AG09319 (cell line): ENCODE results near the gene EFCAB11.
A peak's percentile ranks its signal among the peaks of the same experiment; 100 is the strongest.

Experiments used
- DNase-seq: peaks from one replicate; pipeline ENCODE4 v3.0.0-alpha.2; 2010; ENCODE audit warnings: low read depth; ENCODE audit errors: extremely low read depth
- TF ChIP-seq, protein P1 (sequence below): IDR thresholded peaks from 2 replicates; pipeline ENCODE4 v1.5.1; 2011; ENCODE audit warnings: low read depth, mild to moderate bottlenecking, inconsistent platforms, low read length, moderate library complexity

EFCAB11 gene

DNA sequence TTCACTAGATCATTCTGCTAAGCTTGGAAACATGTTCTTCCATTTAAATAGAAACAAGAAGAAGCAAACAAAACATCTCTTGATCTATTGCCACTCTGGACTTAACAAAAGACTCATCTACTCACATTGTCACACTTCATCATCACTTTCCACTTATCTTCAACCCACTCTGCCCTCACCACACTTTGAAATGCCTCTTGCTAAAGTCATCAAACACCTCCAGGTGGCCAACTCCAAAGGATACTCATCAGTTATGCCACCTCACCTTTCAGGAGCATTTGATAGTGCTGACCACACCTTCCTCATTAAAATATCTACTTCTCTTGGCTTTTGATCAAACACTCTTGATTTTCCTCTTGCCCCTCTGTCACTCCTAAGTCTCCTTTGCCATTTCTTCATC, 7.2 kb downstream of the EFCAB11 start:
- no peak for DNase-seq
- TF ChIP-seq, protein P1, sequence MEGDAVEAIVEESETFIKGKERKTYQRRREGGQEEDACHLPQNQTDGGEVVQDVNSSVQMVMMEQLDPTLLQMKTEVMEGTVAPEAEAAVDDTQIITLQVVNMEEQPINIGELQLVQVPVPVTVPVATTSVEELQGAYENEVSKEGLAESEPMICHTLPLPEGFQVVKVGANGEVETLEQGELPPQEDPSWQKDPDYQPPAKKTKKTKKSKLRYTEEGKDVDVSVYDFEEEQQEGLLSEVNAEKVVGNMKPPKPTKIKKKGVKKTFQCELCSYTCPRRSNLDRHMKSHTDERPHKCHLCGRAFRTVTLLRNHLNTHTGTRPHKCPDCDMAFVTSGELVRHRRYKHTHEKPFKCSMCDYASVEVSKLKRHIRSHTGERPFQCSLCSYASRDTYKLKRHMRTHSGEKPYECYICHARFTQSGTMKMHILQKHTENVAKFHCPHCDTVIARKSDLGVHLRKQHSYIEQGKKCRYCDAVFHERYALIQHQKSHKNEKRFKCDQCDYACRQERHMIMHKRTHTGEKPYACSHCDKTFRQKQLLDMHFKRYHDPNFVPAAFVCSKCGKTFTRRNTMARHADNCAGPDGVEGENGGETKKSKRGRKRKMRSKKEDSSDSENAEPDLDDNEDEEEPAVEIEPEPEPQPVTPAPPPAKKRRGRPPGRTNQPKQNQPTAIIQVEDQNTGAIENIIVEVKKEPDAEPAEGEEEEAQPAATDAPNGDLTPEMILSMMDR, result no peak

DNA sequence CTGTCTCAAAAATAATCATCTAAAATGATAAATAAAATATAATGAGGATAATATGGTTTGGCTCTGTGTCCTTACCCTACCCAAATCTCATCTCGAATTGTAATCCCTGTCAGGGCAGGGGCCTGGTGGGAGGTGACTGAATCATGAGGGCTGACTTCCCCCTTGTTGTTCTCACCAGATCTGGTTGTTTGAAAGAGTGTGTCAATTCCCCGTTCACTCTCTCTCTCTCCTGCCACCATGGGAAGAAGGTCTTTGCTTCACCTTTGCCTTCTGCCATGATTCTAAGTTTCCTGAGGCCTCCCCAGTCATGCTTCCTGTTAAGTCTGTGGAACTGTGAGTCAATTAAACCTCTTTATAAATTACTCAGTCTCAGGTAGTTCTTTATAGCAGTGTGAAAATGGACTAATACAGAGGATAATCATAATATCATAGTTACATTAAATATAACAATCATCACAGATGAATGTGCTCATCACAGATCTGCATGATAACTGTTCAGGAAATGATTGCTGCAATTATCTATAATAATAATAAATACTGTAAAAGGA, 12.6 kb downstream of the EFCAB11 start:
- TF ChIP-seq, protein P1, result no peak
- DNase-seq, result no peak

DNA sequence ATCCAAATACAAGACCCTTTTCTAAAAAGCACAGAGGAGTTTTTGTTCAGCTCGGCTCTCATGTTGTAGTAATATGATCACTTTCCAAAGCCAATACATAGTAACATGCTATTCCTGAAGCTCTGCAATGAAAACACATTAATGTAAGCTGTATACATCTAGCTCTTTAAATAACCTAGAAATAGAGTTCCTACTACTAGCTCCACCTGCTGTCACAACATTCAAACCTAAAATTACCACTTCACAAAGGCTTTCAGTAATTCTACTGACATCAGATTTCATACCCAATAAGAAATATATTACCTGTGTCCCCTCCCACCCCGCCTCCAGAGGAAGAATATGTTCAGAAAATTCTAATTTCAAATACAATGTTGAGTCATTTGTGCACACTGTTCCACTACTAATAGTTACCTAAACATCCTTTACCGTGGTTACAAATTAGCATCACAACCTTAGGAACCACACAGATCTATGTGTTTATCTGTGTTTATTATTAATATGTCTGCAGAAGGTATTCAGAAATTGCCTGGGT, 17.8 kb downstream of the EFCAB11 start:
- TF ChIP-seq, protein P1, result peak; percentile 1; the same call in 1 of the 2 replicates

DNA sequence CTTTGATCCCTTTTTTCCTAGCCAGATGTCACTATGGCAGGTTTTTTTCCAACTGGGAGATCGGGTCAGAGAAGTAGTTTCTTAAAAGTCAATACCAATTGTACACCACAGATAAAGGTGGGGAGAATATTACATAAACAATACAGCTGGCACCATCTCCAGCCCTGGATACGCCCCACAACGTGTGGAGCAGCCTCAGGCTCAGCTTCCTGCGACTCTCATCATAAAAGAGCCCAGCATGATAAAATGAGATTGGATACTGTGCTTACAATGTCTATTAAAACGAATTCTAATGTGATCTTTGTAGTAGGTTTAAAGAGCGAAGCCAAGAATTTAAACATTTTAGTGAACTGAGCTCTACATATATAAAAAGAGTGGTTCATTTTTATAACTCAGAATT, 21.5 kb downstream of the EFCAB11 start:
- TF ChIP-seq, protein P1, result no peak
- no peak for DNase-seq

More for the DNA sequence above, 17.8 kb downstream of the EFCAB11 start:
- DNase-seq, result no peak

DNA sequence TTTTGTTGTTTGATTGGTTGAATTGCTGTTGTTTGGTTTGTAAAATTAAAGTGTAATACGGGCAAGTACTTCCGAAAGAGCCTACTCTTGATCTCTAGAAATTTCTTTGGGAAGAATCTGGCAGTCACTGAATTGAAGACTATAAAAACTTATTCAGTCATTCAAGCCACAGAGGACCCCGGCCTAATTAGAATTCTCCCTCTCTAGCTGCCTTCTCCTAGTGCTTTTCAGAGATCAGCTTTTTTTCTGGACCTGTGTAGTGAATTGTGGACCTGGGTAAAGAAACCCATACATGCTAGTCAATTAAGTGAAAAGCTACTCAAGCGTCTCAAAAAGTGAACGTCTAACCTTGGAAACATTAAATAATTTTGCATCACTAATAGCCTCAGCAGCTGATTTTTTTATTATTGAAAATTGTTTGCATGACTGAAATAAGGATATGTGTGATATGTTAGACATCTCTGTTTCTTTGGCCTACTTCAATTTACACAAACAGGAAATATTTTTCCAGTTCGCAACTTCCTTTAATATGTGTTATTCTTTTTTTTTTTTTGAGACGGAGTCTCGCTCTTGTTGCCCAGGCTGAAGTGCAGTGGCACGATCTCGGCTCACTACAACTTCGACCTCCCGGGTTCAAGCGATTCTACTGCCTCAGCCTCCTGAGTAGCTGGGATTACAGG, 27.2 kb downstream of the EFCAB11 start:
- no peak for DNase-seq
- TF ChIP-seq, protein P1, result no peak

DNA sequence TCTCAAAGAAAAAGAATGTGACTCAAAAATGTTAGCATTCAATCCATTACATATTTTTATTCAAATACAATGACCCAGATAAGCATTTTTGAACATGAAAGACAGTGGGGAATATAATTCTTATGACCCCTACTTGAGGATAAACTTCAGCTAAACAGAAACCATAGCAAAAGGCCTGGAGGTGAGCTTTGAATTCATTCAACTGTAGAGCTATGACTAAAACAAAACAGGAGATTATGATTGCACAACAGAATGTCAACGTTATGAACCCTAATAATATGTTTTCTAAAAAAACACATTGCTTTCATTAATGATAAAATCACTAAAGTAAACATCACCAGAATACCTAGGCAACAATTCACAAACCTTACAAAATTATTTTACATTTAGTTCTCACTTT, 27.8 kb downstream of the EFCAB11 start:
- no peak for DNase-seq
- TF ChIP-seq, protein P1, result no peak

DNA sequence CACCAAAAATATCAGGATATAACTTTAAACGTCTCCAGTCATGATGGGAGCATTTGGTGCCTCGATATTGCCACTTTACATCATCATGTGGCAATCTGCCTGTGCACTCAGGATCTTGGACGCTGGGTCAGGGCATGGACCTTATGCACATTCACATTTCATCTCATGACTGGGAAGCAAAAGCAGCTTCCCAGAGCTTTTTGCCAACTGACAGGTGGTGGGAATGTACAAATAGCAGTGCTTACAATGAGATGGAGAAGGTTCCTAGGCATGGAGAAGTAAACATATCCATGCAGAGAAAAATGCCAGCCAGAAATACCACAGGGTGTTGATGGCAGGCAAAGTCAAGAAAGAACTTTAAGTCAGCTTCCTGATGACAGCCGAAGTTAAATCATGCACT, 30.3 kb downstream of the EFCAB11 start:
- TF ChIP-seq, protein P1, result no peak
- DNase-seq, result no peak
